DOHH2 (cell line): ENCODE measurements around the gene ARHGDIA.

ENCODE experiments used
- CTCF ChIP-seq: fragments of 200-600 bp; sonication (generic); IDR thresholded peaks from one replicate; pipeline ENCODE4 v1.5.1; 2014; ENCODE audit warnings: antibody characterized with exemption, mild to moderate bottlenecking, low read depth, low read length; ENCODE audit not compliant: poor library complexity, severe bottlenecking
- EZH2phosphoT487 ChIP-seq: fragments of 200-600 bp; sonication (generic); IDR thresholded peaks from 2 replicates; pipeline ENCODE4 v1.6.1; 2017; ENCODE audit warnings: borderline replicate concordance, mild to moderate bottlenecking, antibody characterized with exemption, low read length, moderate library complexity, mixed read lengths

DNA sequence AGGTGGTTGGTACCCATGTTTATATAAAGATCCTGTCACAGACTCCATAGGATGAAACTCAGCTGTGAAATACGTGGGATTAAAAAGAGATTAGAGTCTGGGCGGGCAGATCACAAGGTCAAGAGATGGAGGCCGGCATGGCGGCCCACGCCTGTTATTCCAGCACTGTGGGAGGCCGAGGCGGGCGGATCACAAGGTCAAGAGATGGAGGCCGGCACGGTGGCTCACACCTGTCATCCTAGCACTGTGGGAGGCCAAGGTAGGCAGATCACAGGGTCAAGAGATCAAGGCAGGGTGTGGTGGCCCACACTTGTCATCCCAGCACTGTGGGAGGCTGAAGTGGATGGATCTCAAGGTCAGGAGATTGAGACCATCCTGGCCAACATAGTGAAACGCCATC, 24.3 kb upstream of the ARHGDIA start:
- no peak for TF ChIP-seq CTCF
- TF ChIP-seq EZH2phosphoT487, result no peak
